Lower leg skin (tissue), 4 donors: ENCODE data around the gene PARP2. TPM values are rescaled to one million over a fixed set of nuclear protein-coding genes. Genes with fewer than 3 reads are reported as not detected.
"Not testable (repeated sequence)": the region's sequence is repeated elsewhere in the genome, so short reads cannot be mapped to it uniquely, and the experiment has no call there.

Experiments used
- DNase-seq, 2 donors: peaks; one replicate each; pipeline ENCODE4 v3.0.0-alpha.2; 2019; ENCODE audit warnings: low spot score in 2 of 2
- H3K4me3 ChIP-seq: fragments of 200-600 bp; sonication (generic); 2 replicates; pipeline ENCODE4 v1.5.1; 2017; ENCODE audit warnings: mild to moderate bottlenecking, low read depth; ENCODE audit not compliant: poor library complexity, severe bottlenecking
- CTCF ChIP-seq, 3 donors: fragments of 450-650 bp; IDR thresholded peaks; one replicate each; pipeline ENCODE4 v1.5.1; 2016; ENCODE audit warnings: antibody characterized with exemption in 3 of 3, mild to moderate bottlenecking in 3 of 3, moderate library complexity in 2 of 3
- POLR2A ChIP-seq, 2 donors: fragments of 450-650 bp; IDR thresholded peaks; one replicate each; pipeline ENCODE4 v1.6.1; 2016 to 2017; ENCODE audit warnings: antibody characterized with exemption in 2 of 2, mild to moderate bottlenecking in 1 of 2, moderate library complexity in 1 of 2
- WGBS, 2 donors: methylation state at CpG; one replicate each; pipeline ENCODE4 v1.1.5; 2018; 5-methylcytosine and 5-hydroxymethylcytosine counted together
- intact Hi-C: fragments of 100-400 bp; cut with DNase I; formaldehyde crosslinking; loops from one replicate; pipeline ENCODE4 v1.15.0; 2023; ENCODE audit warnings: low total_unique reads
- total RNA-seq, 4 donors: library from RNA; depleted of rRNA; stranded (reverse); fragments of >200 nt; gene quantifications; one replicate each; pipeline ENCODE4 v1.1.0, GENCODE V29; 2016

PARP2 gene
- total RNA-seq, 4 donors from 2014 or later = 7.9 to 20.4 (median 13.0) TPM

GRCh38 chr14:20350860-20351259, 7.4 kb downstream of the PARP2 start:
- no peak overlapping the region for H3K4me3 ChIP-seq
- DNase-seq = no peak
- TF ChIP-seq CTCF (IDR thresholded peaks at IDR 0.05) (no peak), POLR2A (IDR thresholded peaks at IDR 0.05) (no peak)
- intact Hi-C loops = no loop called here

- 83 to 84% methylated on average over 3 of the region's 3 CpGs for WGBS, 2 donors
- intact Hi-C loops = no loop called here
- no peak for TF ChIP-seq CTCF (IDR thresholded peaks at IDR 0.05)
- no peak for DNase-seq
- no peak overlapping the region for H3K4me3 ChIP-seq
Observed at GRCh38 chr14:20356422-20356821, 13.0 kb downstream of the PARP2 start.

GRCh38 chr14:20358474-20358873, 15.0 kb downstream of the PARP2 start:
- WGBS, 2 donors = 72 to 79% methylated on average over 3 of the region's 3 CpGs
- intact Hi-C loops, DNase-seq, H3K4me3 ChIP-seq: not testable (repeated sequence)

GRCh38 chr14:20365928-20366327, 22.5 kb downstream of the PARP2 start:
- no peak for DNase-seq
- TF ChIP-seq POLR2A (IDR thresholded peaks at IDR 0.05) (no peak), CTCF (IDR thresholded peaks at IDR 0.05) (no peak)
- intact Hi-C loops = no loop called here
- H3K4me3 ChIP-seq = no peak overlapping the region

- DNase-seq = peak in 1 of 2 donors; percentile 52
- WGBS, 2 donors = 79 to 91% methylated on average over 5 of the region's 5 CpGs
- H3K4me3 ChIP-seq = no peak overlapping the region
- no peak for TF ChIP-seq CTCF (IDR thresholded peaks at IDR 0.05)
- no peak for TF ChIP-seq POLR2A (IDR thresholded peaks at IDR 0.05)
- intact Hi-C loops = no loop called here
Observed at GRCh38 chr14:20372796-20373195, 29.4 kb downstream of the PARP2 start.

GRCh38 chr14:20375471-20375870, 32.0 kb downstream of the PARP2 start:
- no peak for TF ChIP-seq CTCF (IDR thresholded peaks at IDR 0.05)
- DNase-seq = no peak
- H3K4me3 ChIP-seq = no peak overlapping the region
- 78 to 85% methylated on average over 3 of the region's 3 CpGs for WGBS, 2 donors
- intact Hi-C loops = no loop called here
